Measurements from ENCODE around the gene RO60.
"Not testable (repeated sequence)": the region's sequence is repeated elsewhere in the genome, so short reads cannot be mapped to it uniquely, and the experiment has no call there.

The RO60 gene

DNA sequence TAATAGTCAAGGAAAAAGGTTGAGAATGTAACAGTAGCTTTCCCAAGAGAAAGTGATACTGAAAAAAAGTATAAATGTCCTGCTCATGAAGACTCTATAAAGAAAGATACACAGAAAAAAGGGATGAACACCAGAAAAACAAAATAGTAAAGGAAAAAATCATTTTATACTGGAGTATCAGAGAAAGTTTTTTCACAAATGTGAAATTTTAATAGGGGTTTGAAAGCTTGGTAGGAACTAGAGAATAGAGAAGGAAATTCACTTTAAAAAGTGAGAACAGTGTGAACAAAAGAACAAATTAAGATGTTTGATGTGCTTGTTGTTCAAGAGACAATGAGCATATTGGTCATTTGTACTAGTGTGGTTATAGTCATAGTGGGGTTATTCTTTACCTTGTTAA is 25.8 kb upstream of the RO60 start:
- Histone ChIP-seq H3K4me3 (no peak overlapping the region), H3K4me2 (no peak overlapping the region), H3K9ac (no peak overlapping the region), H4K20me1 (peaks cover 37% of the 10 kb centered on the region), H3K4me1 (no peaks in the 10 kb centered on the region), H3K9me3 (peaks cover 15% of the 10 kb centered on the region; the same call in 1 of the 2 replicates), H3K27ac (no peak overlapping the region), H3K36me3 (peaks cover 19% of the 10 kb centered on the region), H3K27me3 (no peaks in the 10 kb centered on the region)
- no peak for TF ChIP-seq Cebpa-rat (IDR thresholded peaks at IDR 0.05)

GRCh38 chr1:193036337-193037047 is 22.9 kb upstream of the RO60 start:
- no peak for TF ChIP-seq Cebpa-rat (IDR thresholded peaks at IDR 0.05)
- Histone ChIP-seq H3K27ac (no peak overlapping the region), H3K4me1 (no peaks in the 10 kb centered on the region), H3K9me3 (peaks cover 21% of the 10 kb centered on the region; the same call in 1 of the 2 replicates), H3K27me3 (no peaks in the 10 kb centered on the region), H3K9ac (no peak overlapping the region), H3K36me3 (peaks cover 27% of the 10 kb centered on the region), H3K4me3 (no peak overlapping the region), H4K20me1 (peaks cover 40% of the 10 kb centered on the region), H3K4me2 (no peak overlapping the region)

GRCh38 chr1:193040011-193040410 is 19.4 kb upstream of the RO60 start:
- Histone ChIP-seq H3K9ac (no peak overlapping the region), H3K4me1 (no peaks in the 10 kb centered on the region), H3K27ac (no peak overlapping the region), H3K4me3 (no peak overlapping the region), H3K27me3 (no peaks in the 10 kb centered on the region), H3K9me3 (peaks cover 15% of the 10 kb centered on the region; the same call in 1 of the 2 replicates), H4K20me1 (peaks cover 33% of the 10 kb centered on the region; the same call in 1 of the 2 replicates), H3K4me2 (no peak overlapping the region), H3K36me3 (peaks cover 49% of the 10 kb centered on the region)
- no peak for TF ChIP-seq Cebpa-rat (IDR thresholded peaks at IDR 0.05)

GRCh38 chr1:193042766-193043691 is 16.4 kb upstream of the RO60 start:
- Histone ChIP-seq H3K9ac (no peak overlapping the region), H4K20me1 (peaks cover 17% of the 10 kb centered on the region; the same call in 1 of the 2 replicates), H3K27me3 (no peaks in the 10 kb centered on the region), H3K36me3 (peaks cover 62% of the 10 kb centered on the region), H3K4me1 (no peaks in the 10 kb centered on the region), H3K9me3 (0 out of 2 replicates have a peak, but pooled peaks cover 9% of the 10 kb centered on the region), H3K4me2 (no peak overlapping the region), H3K4me3 (no peak overlapping the region), H3K27ac (no peak overlapping the region)
- no peak for TF ChIP-seq Cebpa-rat (IDR thresholded peaks at IDR 0.05)

DNA sequence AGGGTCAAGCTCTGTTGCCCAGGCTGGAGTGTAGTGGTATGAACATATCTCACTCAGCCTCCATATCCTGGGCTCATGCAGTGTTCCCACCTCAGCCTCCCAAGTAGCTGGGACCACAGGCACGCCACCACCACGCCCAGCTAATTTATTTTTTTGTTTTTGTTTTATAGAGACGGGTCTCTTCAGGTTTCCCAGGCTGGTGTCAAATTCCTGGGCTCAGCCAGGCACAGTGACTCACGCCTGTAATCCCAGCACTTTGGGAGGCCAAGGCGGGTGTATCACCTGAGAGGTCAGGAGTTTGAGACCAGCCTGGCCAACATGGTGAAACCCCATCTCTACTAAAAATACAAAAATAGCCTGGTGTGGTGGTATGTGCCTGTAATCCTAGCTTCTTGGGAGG is 10.5 kb upstream of the RO60 start:
- not testable (repeated sequence) for H3K9me3 ChIP-seq, H3K9ac ChIP-seq, H3K4me3 ChIP-seq, H3K4me1 ChIP-seq, H3K4me2 ChIP-seq, H3K27me3 ChIP-seq, H3K27ac ChIP-seq
- peaks cover 53% of the 10 kb centered on the region for H3K36me3 ChIP-seq
- peaks cover 25% of the 10 kb centered on the region for H4K20me1 ChIP-seq

DNA sequence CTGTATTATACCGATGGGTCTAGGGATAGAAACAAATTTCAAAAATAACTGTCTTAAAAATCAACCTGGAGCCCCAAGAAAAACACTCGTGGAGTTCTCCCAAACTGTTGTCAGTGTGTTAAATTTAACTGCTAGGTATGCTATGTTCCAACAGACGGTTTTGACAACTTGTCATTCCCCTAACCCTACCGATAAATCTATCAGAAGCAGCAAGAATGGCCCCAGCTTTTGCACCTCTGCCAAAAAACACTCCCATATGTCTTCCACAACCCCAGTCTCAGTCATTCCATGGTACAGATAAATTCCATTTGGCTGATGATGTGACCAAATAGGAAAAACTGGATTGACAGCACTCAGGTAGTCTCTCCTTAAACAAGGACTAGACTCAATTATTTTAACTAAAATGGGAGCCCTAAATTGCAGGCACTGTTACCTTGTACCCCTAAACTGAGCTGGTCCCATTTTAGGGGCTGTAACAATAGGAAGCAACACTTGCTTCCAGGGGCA is 5.2 kb upstream of the RO60 start:
- Histone ChIP-seq H4K20me1 (peaks cover 40% of the 10 kb centered on the region), H3K9ac (no peak overlapping the region), H3K36me3 (peaks cover 30% of the 10 kb centered on the region), H3K4me2 (no peak overlapping the region), H3K27ac (no peak overlapping the region), H3K4me3 (no peak overlapping the region), H3K27me3 (no peaks in the 10 kb centered on the region), H3K4me1 (peaks cover 16% of the 10 kb centered on the region), H3K9me3 (no peaks in the 10 kb centered on the region)
- TF ChIP-seq Cebpa-rat (IDR thresholded peaks at IDR 0.05), result no peak

DNA sequence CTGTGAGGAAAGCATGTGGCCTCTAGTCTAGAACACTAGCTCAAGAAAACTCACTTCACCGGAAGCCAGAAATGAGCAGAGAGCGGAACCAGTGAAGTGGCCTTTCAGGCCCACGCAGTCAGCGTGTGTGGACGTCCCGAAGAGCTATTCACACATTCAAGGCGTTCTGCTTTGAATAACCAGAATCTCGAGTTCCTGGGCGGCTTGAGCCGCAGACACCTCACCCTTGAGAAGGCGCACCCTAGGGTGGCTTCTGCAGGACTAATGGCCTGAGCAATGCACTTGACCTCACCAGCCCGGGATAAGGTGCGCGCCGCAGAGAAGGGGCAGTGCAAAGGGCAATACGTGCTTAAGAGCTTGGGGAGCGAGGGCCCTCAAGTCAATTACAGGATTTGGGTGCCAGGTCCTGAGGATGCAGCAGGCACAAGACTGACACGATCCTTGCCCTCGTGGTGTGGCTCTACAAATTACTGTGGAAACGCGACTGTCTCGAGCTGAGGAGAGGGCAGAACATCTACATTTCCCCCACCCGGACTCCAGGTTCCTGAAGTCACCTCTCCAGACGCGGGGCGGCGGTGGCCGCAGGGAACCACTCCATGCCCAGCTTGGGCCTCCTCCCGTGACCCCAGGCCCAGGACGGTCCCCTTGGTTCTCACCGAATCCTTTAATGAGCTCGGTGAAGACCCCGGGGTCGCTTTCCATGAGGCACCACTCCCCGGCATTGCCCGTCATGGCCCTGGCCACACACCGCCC is 707 bp upstream of the RO60 start:
- peak overlapping the region; percentile 96 for H3K9ac ChIP-seq
- peak overlapping the region; percentile 93 for H3K27ac ChIP-seq
- H3K4me3 ChIP-seq, result peak overlapping the region; percentile 95
- TF ChIP-seq Cebpa-rat (IDR thresholded peaks at IDR 0.05), result no peak
- peaks cover 8% of the 10 kb centered on the region for H3K9me3 ChIP-seq
- H3K36me3 ChIP-seq, result peaks cover 16% of the 10 kb centered on the region
- no peaks in the 10 kb centered on the region for H3K27me3 ChIP-seq
- H4K20me1 ChIP-seq, result peaks cover 37% of the 10 kb centered on the region
- H3K4me1 ChIP-seq, result peaks cover 32% of the 10 kb centered on the region
- H3K4me2 ChIP-seq, result peak overlapping the region; percentile 87

GRCh38 chr1:193060115-193060403 is 647 bp downstream of the RO60 start:
- Histone ChIP-seq H3K36me3 (peaks cover 12% of the 10 kb centered on the region), H3K9me3 (peaks cover 8% of the 10 kb centered on the region), H3K4me3 (peak overlapping the region; percentile 95), H3K27ac (peak overlapping the region; percentile 93), H3K9ac (peak overlapping the region; percentile 96), H3K4me2 (peak overlapping the region; percentile 88), H3K4me1 (peaks cover 32% of the 10 kb centered on the region), H3K27me3 (no peaks in the 10 kb centered on the region), H4K20me1 (peaks cover 36% of the 10 kb centered on the region)
- TF ChIP-seq Cebpa-rat (IDR thresholded peaks at IDR 0.05), result no peak

DNA sequence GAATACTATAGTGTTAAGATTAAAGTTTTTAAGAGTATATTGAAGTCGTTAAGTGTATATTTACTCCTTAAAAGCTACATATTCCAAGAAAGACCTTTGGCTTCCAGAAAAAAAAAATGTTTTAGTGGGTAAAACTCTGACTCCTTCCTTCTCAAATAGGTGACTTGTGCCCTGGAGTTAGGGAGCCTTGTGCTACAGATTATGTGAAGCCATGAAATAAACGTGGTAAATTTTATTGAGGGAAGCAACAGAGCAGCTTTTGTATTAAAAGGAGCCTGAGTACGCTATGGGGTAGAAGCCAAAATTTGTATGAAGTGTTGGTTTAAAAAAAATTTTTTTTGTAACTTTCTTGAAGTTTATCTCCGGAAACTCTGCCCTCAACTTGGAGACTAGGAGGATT is 994 bp downstream of the RO60 start:
- Histone ChIP-seq H3K36me3 (peaks cover 9% of the 10 kb centered on the region), H3K27me3 (no peaks in the 10 kb centered on the region), H3K9me3 (peaks cover 8% of the 10 kb centered on the region), H3K9ac (peak overlapping the region; percentile 96), H3K4me1 (peaks cover 32% of the 10 kb centered on the region), H3K4me3 (peak overlapping the region; percentile 95), H4K20me1 (peaks cover 36% of the 10 kb centered on the region), H3K27ac (peak overlapping the region; percentile 93), H3K4me2 (peak overlapping the region; percentile 88)
- no peak for TF ChIP-seq Cebpa-rat (IDR thresholded peaks at IDR 0.05)
